Measurements from ENCODE around the gene SLC16A1.

The SLC16A1 gene

DNA sequence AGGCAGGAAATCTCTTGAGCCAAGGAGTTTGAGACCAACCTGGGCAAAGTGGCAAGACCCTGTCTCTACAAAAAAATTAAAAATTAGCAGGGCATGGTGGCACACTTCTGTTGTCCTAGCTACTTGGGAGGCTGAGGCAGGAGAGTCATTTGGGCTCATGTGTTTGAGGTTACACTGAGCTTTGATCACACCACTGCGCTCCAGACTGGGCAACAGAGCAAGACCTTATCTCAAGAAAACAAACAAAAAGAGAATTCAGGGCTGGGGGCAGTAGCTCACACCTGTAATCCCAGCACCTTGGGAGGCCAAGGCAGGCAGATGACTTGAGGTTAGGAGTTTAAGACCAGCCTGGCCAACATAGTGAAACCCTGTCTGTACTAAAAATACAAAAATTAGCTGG lies 17.8 kb upstream of the SLC16A1 start:
- no peaks in the 10 kb centered on the region for H3K27me3 ChIP-seq (ENCODE audit: control insufficient read depth in 1 of 2, insufficient read depth in 1 of 2, low read length in 2 of 2)
- no peak overlapping the region for H3K9ac ChIP-seq (ENCODE audit: low read length)
- peaks cover 2% of the 10 kb centered on the region for H3K4me1 ChIP-seq (ENCODE audit: control insufficient read depth, insufficient read depth, low read depth, low read length)
- peaks cover 2 to 25% of the 10 kb centered on the region in 2 experiments for H3K36me3 ChIP-seq (ENCODE audit: control insufficient read depth in 1 of 2, insufficient read depth in 2 of 2, low read depth in 1 of 2, low read length in 2 of 2)
- H3K18ac ChIP-seq (ENCODE audit: low read depth in 1 of 2, low read length in 2 of 2): no peak overlapping the region
- 100% methylated on average over 1 of the region's 1 CpG for WGBS
- H4K8ac ChIP-seq (ENCODE audit: low read length): no peak overlapping the region
- peaks cover 7% of the 10 kb centered on the region for H3K79me1 ChIP-seq (replicated peaks; ENCODE audit: low read length, poor library complexity, severe bottlenecking)
- no peak overlapping the region for H2AFZ ChIP-seq (ENCODE audit: low read depth, low read length)
- DNase-seq: no peak
- no peak overlapping the region for H3K4me3 ChIP-seq (ENCODE audit: insufficient read depth in 1 of 2, low read depth in 1 of 2, low read length in 2 of 2)
- H3K27ac ChIP-seq (ENCODE audit: low read length, poor library complexity, severe bottlenecking): no peak overlapping the region
- no peak overlapping the region for H3K4ac ChIP-seq (ENCODE audit: low read depth in 1 of 2, low read length in 2 of 2)
- H3K14ac ChIP-seq (ENCODE audit: low read length in 2 of 2): no peak overlapping the region
- no peak overlapping the region for H2BK120ac ChIP-seq (ENCODE audit: low read depth, low read length)
- no peak overlapping the region for H2BK12ac ChIP-seq (ENCODE audit: low read length in 2 of 2)
- no peak overlapping the region for H4K91ac ChIP-seq (ENCODE audit: low read length)
- no peak overlapping the region for H3K23ac ChIP-seq (ENCODE audit: low read length in 2 of 2)
- H2AK5ac ChIP-seq (ENCODE audit: low read length, severe bottlenecking): no peak overlapping the region
- no peaks in the 10 kb centered on the region for H3K9me3 ChIP-seq (ENCODE audit: control insufficient read depth, low read length)
- H3K4me2 ChIP-seq (ENCODE audit: low read length, poor library complexity, severe bottlenecking): no peak overlapping the region
- no peak overlapping the region for H2BK15ac ChIP-seq (ENCODE audit: low read depth, poor library complexity, severe bottlenecking)
- no peak overlapping the region for H2BK5ac ChIP-seq (ENCODE audit: low read depth, low read length, poor library complexity, severe bottlenecking)

DNA sequence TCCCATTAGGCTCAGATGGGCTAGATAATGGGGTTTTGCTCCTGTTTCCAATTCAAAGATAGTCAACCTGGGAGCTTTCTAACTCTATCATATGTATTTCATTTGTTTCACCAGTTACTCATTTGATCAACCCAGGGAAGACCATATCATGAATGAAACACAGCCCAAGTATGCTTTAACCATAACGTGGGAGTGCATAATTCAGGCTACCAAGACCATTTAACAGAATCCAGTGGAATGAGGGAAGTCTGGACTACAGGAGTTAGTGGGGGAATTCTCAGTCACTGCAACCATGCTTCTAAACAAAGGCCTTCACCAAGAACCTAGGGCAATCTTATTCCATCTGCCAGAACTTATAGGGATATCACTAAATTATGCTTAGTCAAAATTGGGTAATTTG lies 15.0 kb upstream of the SLC16A1 start:
- H2BK12ac ChIP-seq (ENCODE audit: low read length in 2 of 2): no peak overlapping the region
- DNase-seq: no peak
- H4K91ac ChIP-seq (ENCODE audit: low read length): no peak overlapping the region

DNA sequence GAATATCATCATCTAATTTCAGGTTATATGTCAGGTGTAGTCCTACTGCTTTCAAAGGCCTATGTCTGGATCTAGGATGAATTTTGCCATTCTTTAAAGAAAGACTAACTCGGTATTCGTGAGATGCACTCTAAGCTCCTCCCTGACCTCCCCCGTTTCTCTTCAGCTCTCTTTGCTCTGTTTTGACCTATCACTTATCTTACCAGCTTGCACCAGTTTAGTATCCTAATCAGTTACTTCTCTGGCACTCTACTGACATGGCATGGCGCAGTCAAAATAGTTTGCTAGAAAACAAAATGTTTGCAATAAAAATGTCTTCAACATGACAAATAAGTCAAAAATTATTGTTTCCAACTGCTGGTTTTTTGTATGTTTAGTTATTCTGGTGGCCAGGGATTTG lies 8.4 kb upstream of the SLC16A1 start:
- no peak overlapping the region for H3K4me2 ChIP-seq (ENCODE audit: low read length, poor library complexity, severe bottlenecking)
- peaks cover 18% of the 10 kb centered on the region for H3K79me1 ChIP-seq (replicated peaks; ENCODE audit: low read length, poor library complexity, severe bottlenecking)
- H2BK120ac ChIP-seq (ENCODE audit: low read depth, low read length): no peak overlapping the region
- no peak overlapping the region for H2AFZ ChIP-seq (ENCODE audit: low read depth, low read length)
- WGBS: 97% methylated on average over 3 of the region's 4 CpGs
- H3K9me3 ChIP-seq (ENCODE audit: control insufficient read depth, low read length): no peaks in the 10 kb centered on the region
- no peak for DNase-seq
- no peak overlapping the region for H4K8ac ChIP-seq (ENCODE audit: low read length)
- no peak overlapping the region for H3K27ac ChIP-seq (ENCODE audit: low read length, poor library complexity, severe bottlenecking)
- H3K23ac ChIP-seq (ENCODE audit: low read length in 2 of 2): no peak overlapping the region
- no peak overlapping the region for H2AK5ac ChIP-seq (ENCODE audit: low read length, severe bottlenecking)
- no peak overlapping the region for H3K4ac ChIP-seq (ENCODE audit: low read depth in 1 of 2, low read length in 2 of 2)
- no peak overlapping the region for H2BK15ac ChIP-seq (ENCODE audit: low read depth, poor library complexity, severe bottlenecking)
- H2BK5ac ChIP-seq (ENCODE audit: low read depth, low read length, poor library complexity, severe bottlenecking): no peak overlapping the region
- no peak overlapping the region for H3K18ac ChIP-seq (ENCODE audit: low read depth in 1 of 2, low read length in 2 of 2)
- no peak overlapping the region for H3K9ac ChIP-seq (ENCODE audit: low read length)
- no peaks in the 10 kb centered on the region for H3K27me3 ChIP-seq (ENCODE audit: control insufficient read depth in 1 of 2, insufficient read depth in 1 of 2, low read length in 2 of 2)
- H3K4me3 ChIP-seq (ENCODE audit: insufficient read depth in 1 of 2, low read depth in 1 of 2, low read length in 2 of 2): no peak overlapping the region
- H2BK12ac ChIP-seq (ENCODE audit: low read length in 2 of 2): no peak overlapping the region
- peaks cover 24 to 66% of the 10 kb centered on the region in 2 experiments for H3K36me3 ChIP-seq (ENCODE audit: control insufficient read depth in 1 of 2, insufficient read depth in 2 of 2, low read depth in 1 of 2, low read length in 2 of 2)
- H4K91ac ChIP-seq (ENCODE audit: low read length): no peak overlapping the region
- H3K4me1 ChIP-seq (ENCODE audit: control insufficient read depth, insufficient read depth, low read depth, low read length): no peaks in the 10 kb centered on the region
- no peak overlapping the region for H3K14ac ChIP-seq (ENCODE audit: low read length in 2 of 2)

More for the DNA sequence above, 15.0 kb upstream of the SLC16A1 start:
- Histone ChIP-seq H4K8ac (ENCODE audit: low read length) (no peak overlapping the region), H3K9me3 (ENCODE audit: control insufficient read depth, low read length) (no peaks in the 10 kb centered on the region), H2BK120ac (ENCODE audit: low read depth, low read length) (no peak overlapping the region), H3K27ac (ENCODE audit: low read length, poor library complexity, severe bottlenecking) (no peak overlapping the region), H3K9ac (ENCODE audit: low read length) (no peak overlapping the region), H3K4ac (ENCODE audit: low read depth in 1 of 2, low read length in 2 of 2) (no peak overlapping the region), H3K14ac (ENCODE audit: low read length in 2 of 2) (no peak overlapping the region), H2BK15ac (ENCODE audit: low read depth, poor library complexity, severe bottlenecking) (no peak overlapping the region), H2AFZ (ENCODE audit: low read depth, low read length) (no peak overlapping the region), H3K27me3 (ENCODE audit: control insufficient read depth in 1 of 2, insufficient read depth in 1 of 2, low read length in 2 of 2) (no peaks in the 10 kb centered on the region), H3K79me1 (replicated peaks; ENCODE audit: low read length, poor library complexity, severe bottlenecking) (peaks cover 11% of the 10 kb centered on the region), H2AK5ac (ENCODE audit: low read length, severe bottlenecking) (no peak overlapping the region), H3K18ac (ENCODE audit: low read depth in 1 of 2, low read length in 2 of 2) (no peak overlapping the region), H3K4me3 (ENCODE audit: insufficient read depth in 1 of 2, low read depth in 1 of 2, low read length in 2 of 2) (no peak overlapping the region), H3K4me1 (ENCODE audit: control insufficient read depth, insufficient read depth, low read depth, low read length) (peaks cover 2% of the 10 kb centered on the region), H3K4me2 (ENCODE audit: low read length, poor library complexity, severe bottlenecking) (no peak overlapping the region), H3K23ac (ENCODE audit: low read length in 2 of 2) (no peak overlapping the region), H2BK5ac (ENCODE audit: low read depth, low read length, poor library complexity, severe bottlenecking) (no peak overlapping the region), H3K36me3 (ENCODE audit: control insufficient read depth in 1 of 2, insufficient read depth in 2 of 2, low read depth in 1 of 2, low read length in 2 of 2) (peaks cover 17 to 46% of the 10 kb centered on the region in 2 experiments)
- 100% methylated on average over 1 of the region's 1 CpG for WGBS

DNA sequence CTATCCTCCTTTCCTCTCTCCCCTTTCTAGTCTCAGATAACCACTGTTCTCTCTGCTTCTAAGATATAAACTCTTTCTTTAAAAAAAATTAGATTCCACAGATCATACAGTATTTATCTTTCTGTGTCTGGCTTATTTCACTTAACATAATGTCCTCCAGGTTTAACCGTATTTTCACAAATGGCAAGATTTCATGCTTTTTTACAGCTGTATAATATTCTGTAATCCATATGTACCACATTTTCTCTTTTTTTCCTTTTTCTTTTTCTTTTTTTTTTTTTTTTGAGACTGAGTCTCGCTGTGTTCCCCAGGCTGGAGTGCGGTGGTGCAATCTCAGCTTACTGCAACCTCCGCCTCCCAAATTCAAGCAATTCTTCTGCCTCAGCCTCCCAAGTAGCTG lies 5.1 kb upstream of the SLC16A1 start:
- H3K18ac ChIP-seq (ENCODE audit: low read depth in 1 of 2, low read length in 2 of 2): no peak overlapping the region
- H3K14ac ChIP-seq (ENCODE audit: low read length in 2 of 2): no peak overlapping the region
- H3K4me3 ChIP-seq (ENCODE audit: insufficient read depth in 1 of 2, low read depth in 1 of 2, low read length in 2 of 2): no peak overlapping the region
- H2BK5ac ChIP-seq (ENCODE audit: low read depth, low read length, poor library complexity, severe bottlenecking): no peak overlapping the region
- H3K36me3 ChIP-seq (ENCODE audit: control insufficient read depth in 1 of 2, insufficient read depth in 2 of 2, low read depth in 1 of 2, low read length in 2 of 2): peaks cover 7 to 42% of the 10 kb centered on the region in 2 experiments
- H2AK5ac ChIP-seq (ENCODE audit: low read length, severe bottlenecking): no peak overlapping the region
- no peak for DNase-seq
- H3K23ac ChIP-seq (ENCODE audit: low read length in 2 of 2): no peak overlapping the region
- no peaks in the 10 kb centered on the region for H3K27me3 ChIP-seq (ENCODE audit: control insufficient read depth in 1 of 2, insufficient read depth in 1 of 2, low read length in 2 of 2)
- no peak overlapping the region for H2BK12ac ChIP-seq (ENCODE audit: low read length in 2 of 2)
- no peak overlapping the region for H3K4ac ChIP-seq (ENCODE audit: low read depth in 1 of 2, low read length in 2 of 2)
- no peak overlapping the region for H4K8ac ChIP-seq (ENCODE audit: low read length)
- H2BK120ac ChIP-seq (ENCODE audit: low read depth, low read length): no peak overlapping the region
- H3K9me3 ChIP-seq (ENCODE audit: control insufficient read depth, low read length): no peaks in the 10 kb centered on the region
- H3K9ac ChIP-seq (ENCODE audit: low read length): no peak overlapping the region
- H4K91ac ChIP-seq (ENCODE audit: low read length): no peak overlapping the region
- peaks cover 7% of the 10 kb centered on the region for H3K4me1 ChIP-seq (ENCODE audit: control insufficient read depth, insufficient read depth, low read depth, low read length)
- no peak overlapping the region for H3K27ac ChIP-seq (ENCODE audit: low read length, poor library complexity, severe bottlenecking)
- no peak overlapping the region for H2AFZ ChIP-seq (ENCODE audit: low read depth, low read length)
- 100% methylated on average over 1 of the region's 4 CpGs for WGBS
- H2BK15ac ChIP-seq (ENCODE audit: low read depth, poor library complexity, severe bottlenecking): no peak overlapping the region
- no peak overlapping the region for H3K4me2 ChIP-seq (ENCODE audit: low read length, poor library complexity, severe bottlenecking)
- peaks cover 11% of the 10 kb centered on the region for H3K79me1 ChIP-seq (replicated peaks; ENCODE audit: low read length, poor library complexity, severe bottlenecking)
